ENCODE measurements around the gene MIB2.

Gene MIB2

DNA sequence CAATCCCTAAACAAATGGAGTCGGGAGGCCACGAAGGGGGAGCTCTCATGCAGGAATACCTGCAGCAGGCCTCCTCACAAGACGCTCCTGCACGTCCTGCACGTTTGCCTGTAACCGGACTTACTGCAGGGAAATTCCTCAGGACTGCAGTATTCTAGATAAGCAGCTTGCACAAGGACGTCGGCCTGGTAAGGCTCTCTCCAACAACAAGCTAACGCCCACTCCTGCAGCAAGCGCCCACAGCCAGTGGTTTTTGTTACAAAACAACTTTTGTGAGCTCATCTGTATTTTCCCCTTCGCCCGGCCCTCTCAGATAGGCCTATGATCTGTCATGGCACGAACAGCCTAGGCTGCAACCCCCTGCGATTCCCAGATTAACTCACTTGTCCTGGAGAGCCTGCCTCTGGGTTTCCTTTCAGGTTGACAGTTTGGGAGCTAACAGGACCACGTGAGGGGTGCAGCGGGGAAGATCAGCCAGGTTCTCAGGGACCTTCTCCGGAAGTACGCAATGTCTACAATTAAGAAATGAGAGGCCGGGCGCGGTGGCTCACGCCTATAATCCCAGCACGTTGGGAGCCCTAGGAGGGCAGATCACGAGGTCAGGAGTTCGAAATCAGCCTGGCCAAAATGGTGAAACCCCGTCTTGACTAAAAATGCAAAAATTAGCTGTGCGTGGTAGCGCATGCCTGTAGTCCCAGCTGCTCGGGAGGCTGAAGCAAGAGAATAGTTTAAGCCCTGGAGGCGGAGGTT lies 921 bp upstream of the MIB2 start:
- DNase-seq (ENCODE audit: low read depth), result peak; percentile 49

DNA sequence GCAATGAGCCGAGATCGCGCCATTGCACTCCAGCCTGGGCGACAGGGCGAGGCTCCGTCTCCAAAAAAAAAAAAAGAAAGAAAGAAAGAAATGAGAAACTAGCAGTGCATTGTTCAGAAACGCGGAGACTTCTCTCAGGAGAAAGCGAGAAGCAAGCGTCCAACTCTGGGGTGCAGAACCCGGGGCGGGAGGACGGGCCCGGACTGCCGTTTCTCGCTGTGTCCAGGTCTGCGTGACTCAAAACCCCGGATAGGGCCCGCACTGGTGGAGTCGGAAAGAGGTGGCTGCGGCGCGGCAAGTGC lies 395 bp upstream of the MIB2 start:
- no peak for DNase-seq (ENCODE audit: low read depth)

DNA sequence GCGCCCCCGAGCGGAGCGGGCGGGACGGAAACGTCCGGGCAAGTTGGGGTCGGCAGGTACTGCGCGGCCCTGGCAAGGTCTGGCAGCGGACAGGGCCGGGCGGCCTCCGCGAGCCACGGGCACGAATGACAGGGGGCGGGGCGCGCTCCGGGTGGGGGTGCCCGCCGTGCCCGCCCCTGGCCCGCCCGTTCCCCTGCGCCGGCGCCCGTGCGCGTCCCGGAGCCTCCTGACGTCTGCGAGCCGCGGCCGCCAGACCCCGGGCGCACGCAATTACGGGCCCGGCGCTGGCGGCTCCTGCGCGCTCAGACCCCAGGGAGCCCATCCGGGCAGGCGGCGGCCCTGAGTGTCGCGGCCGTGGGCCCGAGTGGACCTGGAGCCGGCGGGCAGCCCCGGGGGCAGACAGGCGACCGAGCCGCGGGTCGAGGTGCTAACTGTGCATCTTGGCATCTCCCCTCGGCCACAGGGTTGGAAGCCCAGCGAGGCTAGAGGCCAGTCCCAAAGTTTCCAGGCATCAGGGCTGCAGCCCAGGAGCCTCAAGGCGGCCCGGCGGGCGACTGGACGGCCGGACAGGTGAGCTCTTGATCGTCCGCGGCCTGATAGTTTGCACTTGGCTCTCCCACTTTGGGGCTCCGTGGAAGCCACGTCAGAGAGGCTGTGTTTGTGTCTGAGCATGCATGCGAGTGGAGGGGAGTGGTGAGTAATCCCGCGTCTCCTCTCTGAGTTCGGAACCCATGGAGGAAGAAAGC lies 918 bp downstream of the MIB2 start:
- DNase-seq (ENCODE audit: low read depth), result peak; percentile 34

DNA sequence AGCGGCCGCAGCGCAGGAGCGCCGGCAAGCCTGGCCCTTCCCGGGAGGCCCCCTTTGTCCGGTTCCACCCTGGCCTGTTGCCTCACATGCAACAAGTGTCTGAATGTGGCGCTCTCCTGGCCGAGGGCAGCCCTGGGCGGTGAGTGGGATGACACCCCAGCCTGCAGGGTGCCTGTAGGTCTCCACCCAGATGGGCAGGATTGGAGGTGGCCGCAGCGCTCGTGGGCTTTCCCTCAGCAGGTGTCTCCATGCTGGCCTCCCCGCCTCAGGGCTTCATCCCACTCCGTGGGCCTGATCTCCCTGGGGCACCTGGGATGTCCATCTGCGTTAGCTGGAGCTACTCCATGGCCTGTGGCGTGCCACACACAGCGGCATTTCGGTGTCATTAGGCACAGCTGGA lies 1.5 kb downstream of the MIB2 start:
- no peak for DNase-seq (ENCODE audit: low read depth)

DNA sequence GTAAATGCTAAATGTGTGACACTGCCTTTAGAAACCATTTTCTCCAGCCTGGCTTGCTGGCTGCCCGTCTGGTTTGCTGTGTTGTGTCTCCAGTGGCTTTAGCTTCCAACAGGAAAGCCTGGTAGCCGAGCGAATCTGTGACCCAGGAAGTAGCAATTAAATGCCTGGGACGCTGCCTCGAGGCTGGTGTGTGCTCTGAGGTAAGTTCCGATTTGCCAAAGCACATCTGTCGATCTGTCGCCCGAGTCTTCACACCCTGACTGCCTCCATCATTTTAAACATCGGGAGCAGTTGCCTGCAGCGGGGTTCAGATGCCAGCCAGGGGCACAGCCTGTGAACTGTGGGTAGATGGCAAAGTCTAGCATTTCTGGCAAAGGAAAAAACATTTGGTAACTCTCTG lies 2.2 kb downstream of the MIB2 start:
- DNase-seq (ENCODE audit: low read depth), result no peak

DNA sequence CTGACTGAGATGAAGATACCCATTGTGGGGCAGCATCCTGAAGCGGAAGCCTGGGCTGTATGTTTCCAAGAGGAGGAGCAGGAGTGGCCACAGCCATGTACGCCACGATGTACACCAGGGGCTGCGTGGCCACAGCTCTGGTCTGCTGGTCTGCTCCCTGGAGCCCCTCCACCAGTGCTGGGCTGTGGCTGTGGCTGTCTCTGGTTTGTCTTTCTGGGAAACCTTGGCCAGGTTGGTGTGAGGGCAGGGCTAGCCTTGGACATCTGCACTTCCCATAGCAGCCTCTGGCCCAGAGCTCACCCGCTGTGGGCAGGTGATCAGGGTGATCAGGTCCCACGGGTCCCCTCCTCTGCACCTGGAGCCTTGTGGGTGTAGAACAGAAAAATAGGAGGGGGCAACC lies 2.6 kb downstream of the MIB2 start:
- no peak for DNase-seq (ENCODE audit: low read depth)

DNA sequence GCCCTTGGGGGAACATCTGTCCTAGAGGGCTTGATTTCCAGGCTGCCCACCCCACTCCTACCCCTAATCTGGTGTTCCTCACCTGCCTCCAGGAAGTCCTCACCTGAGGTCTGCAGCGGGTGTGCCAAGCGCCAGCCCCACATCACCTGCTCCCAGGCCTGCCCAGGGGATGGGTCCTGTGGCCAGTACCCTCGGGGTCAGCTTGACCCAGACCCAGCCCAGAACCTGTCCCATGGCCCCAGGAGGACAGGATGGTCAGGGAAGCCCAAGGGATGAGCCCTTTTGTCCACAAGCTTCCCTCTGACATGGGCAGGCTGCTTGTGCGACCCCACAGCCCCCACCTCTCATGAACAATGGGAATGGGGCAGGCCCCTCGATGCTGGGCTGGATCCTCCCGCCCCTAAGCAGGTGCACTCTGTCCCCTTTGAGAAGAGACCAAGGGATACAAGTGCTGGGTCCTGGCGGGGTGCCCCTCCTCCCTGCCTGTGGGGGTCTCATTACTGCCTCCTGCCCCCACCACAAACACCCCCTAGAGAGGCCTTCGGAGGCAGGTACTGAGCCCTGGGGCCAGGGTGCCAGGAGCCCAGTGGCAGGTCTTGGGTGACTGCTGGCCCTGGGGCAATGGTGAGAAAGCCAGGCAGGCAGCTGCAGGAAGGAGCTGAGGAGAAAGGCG lies 3.2 kb downstream of the MIB2 start:
- DNase-seq (ENCODE audit: low read depth), result no peak

DNA sequence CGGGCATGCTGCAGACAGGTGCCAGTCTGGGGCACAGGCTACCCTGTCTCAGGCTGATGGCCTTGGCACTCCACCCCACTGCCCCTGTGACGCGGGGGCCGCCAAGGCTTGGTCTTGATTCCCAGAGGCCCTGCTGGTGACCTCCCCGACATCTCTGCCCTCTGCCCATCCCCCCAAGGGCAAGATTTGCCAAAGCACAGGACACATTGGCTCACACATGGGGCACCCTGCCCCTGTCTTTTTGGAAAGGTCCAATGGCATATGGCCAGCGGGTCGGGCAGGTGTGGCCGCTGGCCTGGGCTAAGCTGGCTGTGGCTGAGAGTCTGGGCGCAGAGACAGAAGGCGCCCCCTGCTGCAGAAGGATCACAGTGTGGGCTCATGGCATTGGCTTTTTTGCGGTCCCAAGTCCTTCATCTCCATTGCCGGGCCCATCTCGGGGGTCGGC lies 4.6 kb downstream of the MIB2 start:
- no peak for DNase-seq (ENCODE audit: low read depth)

DNA sequence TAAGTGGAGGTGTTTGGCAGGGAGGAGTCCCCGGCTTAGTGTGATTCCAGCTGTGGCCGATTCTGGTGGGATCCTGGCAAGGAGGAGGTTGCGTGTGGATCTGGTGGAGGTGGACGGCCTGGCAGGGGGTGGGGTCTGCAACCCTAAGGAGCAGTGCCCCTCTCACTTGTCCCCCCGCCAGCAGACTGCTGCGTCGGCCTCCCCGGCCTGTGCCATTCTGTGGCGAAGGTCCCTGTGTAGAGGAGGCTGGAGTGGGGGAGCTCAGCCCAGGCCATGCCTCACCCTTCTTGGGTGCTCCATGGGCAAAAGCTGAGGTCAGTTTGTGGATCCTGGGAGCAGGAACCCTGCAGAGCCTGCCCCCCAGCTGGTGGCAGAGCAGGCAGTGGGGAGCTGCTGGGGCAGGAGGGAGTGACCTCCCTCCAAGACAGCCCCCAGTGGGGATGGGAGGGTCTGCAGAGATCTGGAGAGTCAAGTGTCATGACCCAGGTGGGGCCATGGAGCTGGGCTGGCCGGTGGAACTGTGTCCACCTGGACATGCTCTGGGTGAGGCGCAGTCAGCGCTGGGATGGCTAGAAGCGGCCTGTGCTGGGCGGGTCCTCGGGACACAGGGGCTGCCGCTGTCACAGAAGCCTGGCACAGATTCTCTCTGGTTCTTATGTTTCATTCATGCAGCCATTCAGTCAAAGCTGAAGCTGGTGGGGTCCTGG lies 5.3 kb downstream of the MIB2 start:
- DNase-seq (ENCODE audit: low read depth), result no peak

DNA sequence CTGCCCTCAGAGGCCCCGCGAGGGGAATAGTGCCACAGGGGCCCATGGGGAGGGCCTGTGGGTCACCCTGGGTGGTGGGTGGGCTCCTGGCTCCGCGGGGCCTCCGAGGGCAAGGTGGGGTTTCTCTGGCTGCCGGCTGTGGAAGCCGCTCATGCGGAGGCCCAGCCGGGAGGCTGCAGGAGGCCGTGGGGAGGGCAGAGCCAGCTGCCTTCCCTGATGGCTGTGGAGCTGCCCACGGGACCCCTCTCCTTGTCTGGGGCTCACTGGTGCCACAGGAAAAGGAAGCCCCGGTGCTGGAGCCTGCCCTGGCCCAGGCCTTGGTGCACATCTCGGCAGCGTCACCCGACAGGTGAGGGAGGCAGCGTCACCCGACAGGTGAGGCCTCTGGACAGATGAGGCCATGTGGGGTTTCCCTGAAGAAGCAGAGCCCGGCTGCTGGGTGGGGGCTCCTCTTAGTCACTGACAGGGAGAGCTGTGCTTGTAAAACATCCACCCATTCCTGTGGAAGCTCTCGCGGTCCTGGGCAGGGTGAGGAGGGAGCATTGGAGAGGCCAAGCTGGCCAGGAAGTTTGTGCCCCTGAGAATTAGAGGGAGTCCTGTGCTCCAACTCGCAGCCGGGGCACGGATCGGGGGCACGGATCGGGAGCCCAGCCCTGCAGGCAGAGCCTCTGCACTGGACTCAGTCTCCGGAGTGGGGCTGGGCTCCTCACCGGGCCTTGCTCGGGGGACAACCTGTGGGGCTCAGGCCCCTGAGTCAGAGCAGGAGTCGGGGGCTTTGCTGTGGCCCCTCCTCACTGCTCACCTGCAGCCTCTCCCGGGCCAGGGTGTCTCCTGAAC lies 6.1 kb downstream of the MIB2 start:
- DNase-seq (ENCODE audit: low read depth), result no peak

DNA sequence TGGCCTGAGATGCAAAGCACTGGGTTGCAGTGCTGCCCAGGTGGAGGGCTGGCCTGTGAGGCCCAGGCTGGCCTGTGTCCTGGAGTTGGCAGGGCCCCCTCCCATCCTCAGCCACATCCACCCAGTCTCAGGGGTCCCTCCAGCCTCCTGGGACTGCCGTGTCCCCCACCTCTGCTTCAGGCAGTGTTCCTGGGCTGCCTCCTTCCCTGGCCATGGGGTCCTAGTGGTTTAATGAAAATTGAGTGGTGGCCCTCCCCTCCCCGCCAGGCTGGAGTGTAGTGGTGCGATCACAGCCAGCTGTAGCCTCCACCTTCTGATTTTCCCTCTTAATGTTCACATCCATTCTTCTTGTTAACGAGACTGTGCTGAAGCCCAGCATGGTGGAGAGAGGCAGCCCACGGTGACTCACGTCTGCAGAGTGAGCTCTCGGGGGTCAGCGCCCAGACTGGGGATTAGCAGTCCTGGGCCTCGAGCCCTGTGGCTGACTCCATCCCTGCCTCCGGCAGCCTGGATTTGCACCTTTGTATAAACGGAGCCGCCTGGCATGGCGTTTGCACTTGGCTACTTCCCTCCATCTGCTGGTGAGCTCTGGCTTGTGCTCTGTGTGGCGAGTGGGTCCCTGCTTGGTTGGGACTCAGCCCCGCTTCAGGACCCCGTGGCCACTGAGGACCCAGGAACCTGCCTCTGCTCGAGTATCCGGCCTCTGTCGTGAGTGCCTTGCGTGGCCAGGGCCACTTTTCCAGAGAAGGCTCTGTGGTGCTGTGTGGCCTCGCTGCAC lies 6.9 kb downstream of the MIB2 start:
- DNase-seq (ENCODE audit: low read depth), result no peak

DNA sequence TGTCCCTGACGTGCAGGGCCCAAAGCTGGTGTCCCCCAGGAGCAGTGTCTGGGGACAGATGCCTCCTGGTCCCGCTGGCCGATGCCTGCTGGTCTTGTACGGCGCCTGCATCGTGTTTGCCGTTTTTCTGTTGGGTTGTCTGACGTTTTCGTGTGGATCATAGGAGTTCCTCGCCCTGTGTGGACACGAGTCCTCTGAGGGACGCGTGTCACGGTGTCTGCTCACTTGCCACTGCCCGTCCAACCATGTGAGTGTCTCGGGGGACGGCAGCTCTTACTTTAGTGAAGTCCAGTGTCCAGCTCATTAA lies 7.4 kb downstream of the MIB2 start:
- DNase-seq (ENCODE audit: low read depth), result no peak

DNA sequence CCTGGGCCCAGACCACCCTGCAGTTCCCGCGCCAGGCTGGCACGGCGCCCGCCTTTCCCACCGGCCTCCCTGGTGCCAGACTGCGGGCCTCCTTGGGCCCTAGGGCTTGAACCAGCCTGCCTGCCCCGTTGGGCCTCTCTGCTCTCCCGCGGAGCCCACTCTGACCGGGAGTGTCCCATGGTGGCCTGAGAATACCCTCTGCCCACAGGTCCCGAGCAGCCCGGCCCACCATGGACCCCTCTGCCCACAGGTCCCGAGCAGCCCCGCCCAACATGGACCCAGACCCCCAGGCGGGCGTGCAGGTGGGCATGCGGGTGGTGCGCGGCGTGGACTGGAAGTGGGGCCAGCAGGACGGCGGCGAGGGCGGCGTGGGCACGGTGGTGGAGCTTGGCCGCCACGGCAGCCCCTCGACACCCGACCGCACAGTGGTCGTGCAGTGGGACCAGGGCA lies 7.9 kb downstream of the MIB2 start:
- DNase-seq (ENCODE audit: low read depth), result no peak

DNA sequence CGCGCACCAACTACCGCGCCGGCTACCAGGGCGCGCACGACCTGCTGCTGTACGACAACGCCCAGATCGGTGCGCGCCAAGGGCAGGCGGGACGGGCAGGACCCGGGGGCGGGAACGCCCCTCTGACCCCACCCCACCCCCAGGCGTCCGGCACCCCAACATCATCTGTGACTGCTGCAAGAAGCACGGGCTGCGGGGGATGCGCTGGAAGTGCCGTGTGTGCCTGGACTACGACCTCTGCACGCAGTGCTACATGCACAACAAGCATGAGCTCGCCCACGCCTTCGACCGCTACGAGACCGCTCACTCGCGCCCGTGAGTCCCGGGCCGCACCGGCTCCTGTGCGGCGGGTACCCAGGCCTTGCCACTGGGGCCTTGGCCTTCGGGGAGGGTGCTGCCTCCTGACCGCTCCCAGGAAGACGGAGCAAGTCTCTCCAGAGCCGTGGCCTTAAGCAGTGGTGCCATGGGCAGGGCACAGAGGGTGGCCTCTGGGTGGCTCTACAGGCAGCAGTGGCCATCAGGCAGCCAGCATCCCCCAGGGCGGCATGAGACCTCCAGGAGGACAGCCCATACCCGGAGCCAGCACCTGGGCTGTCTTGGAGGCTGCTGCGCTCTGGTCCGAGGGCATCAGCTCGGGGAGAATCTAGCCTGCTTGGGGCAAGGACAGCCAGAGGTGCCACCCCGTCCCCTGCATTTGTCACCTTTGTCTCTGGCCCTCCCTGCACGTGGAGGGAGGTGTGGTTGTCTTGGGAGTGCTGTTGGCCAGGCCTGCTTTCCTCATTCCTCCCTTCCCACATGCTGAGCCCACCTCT lies 8.5 kb downstream of the MIB2 start:
- DNase-seq (ENCODE audit: low read depth), result no peak

DNA sequence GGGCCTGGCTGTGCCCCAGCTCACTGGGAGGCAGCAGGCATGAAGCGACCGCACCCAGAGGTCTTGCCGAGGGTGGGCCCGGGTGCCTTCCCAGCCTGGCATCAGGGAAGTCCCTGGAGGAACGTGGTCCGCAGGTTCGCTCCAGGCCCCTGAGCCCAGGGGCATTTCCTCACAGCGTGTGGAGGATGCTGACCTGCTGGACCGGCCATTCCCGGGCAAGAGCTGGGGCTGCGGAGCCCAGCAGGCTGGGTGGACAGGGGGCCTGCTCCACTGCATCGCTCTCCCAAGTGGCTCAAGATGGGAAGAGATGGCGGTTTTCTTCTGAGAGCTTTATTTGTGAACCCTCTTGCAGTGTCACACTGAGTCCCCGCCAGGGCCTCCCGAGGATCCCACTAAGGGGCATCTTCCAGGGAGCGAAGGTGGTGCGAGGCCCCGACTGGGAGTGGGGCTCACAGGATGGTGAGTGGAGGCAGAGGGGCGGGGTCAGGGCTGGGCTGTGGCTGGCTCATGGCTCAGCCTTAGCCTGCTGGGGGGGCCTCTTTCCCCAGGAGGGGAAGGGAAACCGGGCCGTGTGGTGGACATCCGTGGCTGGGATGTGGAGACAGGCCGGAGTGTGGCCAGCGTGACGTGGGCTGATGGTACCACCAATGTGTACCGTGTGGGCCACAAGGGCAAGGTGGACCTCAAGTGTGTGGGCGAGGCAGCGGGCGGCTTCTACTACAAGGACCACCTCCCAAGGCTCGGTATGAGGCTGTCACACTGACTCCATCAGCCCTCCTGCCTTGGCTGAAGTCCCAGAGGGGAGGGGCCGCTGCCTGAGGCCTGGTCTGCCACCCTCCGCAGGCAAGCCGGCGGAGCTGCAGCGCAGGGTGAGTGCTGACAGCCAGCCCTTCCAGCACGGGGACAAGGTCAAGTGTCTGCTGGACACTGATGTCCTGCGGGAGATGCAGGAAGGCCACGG lies 9.4 kb downstream of the MIB2 start:
- DNase-seq (ENCODE audit: low read depth), result no peak

DNA sequence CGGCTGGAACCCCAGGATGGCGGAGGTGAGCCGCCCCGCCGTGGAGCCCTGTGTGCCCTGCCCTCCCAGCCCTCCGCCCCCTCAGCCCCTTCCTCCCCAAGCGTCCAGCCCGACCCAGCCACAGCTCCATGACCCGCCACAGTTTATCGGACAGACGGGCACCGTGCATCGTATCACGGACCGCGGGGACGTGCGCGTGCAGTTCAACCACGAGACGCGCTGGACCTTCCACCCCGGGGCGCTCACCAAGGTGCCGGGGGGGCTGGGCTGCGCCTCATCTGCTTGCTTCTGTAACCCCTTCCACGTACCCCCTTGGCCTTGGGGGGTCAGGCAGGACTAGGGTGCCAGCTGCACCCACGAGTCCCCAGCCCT lies 10.1 kb downstream of the MIB2 start:
- DNase-seq (ENCODE audit: low read depth), result no peak

DNA sequence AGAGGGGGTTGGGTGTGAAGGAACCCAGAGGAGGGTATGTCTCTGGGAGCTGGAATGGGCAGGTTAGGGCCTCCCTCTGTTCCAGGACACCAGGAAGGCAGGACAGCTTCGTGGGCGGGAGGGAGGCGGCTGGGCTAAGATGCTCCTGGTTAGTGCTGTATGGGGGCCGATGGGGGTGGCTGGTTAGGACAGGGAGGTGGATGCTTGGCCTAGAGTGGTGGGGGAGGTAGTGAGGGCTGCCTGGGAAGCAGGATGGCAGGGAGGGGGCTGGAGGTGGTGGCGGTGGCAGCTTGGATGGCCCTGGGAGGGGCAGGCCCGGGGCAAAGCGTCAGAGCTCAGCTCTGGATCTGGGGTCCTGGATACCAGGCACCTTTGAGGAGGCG lies 10.5 kb downstream of the MIB2 start:
- DNase-seq (ENCODE audit: low read depth), result no peak

DNA sequence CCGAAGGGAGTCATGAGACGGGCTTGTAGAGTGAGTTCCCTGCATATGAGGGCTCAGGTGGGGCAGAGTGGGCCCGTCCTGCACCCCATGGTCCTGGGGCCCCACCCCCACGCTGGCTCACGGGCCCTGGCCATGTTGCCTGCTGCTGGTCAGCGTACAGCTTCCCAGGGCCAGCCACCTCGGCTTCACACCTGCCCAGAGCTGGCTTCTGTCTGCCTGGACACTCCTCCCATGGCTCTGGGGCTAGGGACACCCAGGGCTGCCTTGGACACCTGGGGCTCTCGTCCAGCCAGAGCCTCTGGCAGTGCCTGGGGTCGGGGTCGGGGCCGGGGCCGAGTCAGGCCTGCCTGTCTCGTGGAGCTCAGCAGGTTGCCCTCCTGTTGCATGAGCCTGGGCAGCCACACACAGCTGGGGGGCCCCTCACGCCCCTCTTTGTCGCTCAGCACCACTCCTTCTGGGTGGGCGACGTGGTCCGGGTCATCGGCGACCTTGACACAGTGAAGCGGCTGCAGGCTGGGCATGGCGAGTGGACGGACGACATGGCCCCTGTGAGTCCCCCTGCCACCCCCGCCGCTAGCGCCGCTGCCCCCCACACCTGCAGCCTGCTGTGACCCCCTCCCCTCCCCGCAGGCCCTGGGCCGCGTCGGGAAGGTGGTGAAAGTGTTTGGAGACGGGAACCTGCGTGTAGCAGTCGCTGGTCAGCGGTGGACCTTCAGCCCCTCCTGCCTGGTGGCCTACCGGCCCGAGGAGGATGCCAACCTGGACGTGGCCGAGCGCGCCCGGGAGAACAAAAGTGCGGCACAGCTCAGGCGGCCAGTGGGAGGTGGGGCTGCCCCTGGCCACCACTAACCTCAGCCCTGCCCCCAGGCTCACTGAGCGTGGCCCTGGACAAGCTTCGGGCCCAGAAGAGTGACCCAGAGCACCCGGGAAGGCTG lies 11.2 kb downstream of the MIB2 start:
- no peak for DNase-seq (ENCODE audit: low read depth)
